HG02943 (cell line): Measurements from ENCODE around the gene IRF7.
"Not testable (repeated sequence)": the region's sequence is repeated elsewhere in the genome, so short reads cannot be mapped to it uniquely, and the experiment has no call there.

ENCODE experiments used
- ATAC-seq: cut with Tn5 transposase; IDR thresholded peaks from one replicate; pipeline ENCODE4 v1.9.1; 2021; ENCODE audit warnings: mild to moderate bottlenecking, low read depth, moderate library complexity; ENCODE audit not compliant: unreplicated experiment

IRF7 gene

GRCh38 chr11:615504-616319 is at the start of gene IRF7:
Gene IRF7, minus strand, starts transcription at chr11:615950. Its CDS starts 586 bp downstream, at chr11:615364.
- ATAC-seq, result peak; percentile 72

GRCh38 chr11:665062-665703 is 49.4 kb upstream of the IRF7 start:
- ATAC-seq, result no peak

- ATAC-seq, result no peak
Observed at GRCh38 chr11:662689-663274, 47.0 kb upstream of the IRF7 start.

GRCh38 chr11:660681-661444 is 45.1 kb upstream of the IRF7 start:
- ATAC-seq, result no peak

GRCh38 chr11:660281-660680 is 44.5 kb upstream of the IRF7 start:
- no peak for ATAC-seq

- no peak for ATAC-seq
Observed at GRCh38 chr11:659532-660085, 43.9 kb upstream of the IRF7 start.

- ATAC-seq, result no peak
Observed at GRCh38 chr11:657691-658126, 42.0 kb upstream of the IRF7 start.

GRCh38 chr11:656866-657265 is 41.1 kb upstream of the IRF7 start:
- ATAC-seq, result no peak

- no peak for ATAC-seq
Observed at GRCh38 chr11:656426-656825, 40.7 kb upstream of the IRF7 start.

- ATAC-seq, result no peak
Observed at GRCh38 chr11:655036-655726, 39.4 kb upstream of the IRF7 start.

- not testable (repeated sequence) for ATAC-seq
Observed at GRCh38 chr11:654444-654843, 38.7 kb upstream of the IRF7 start.

- no peak for ATAC-seq
Observed at GRCh38 chr11:653837-654236, 38.1 kb upstream of the IRF7 start.

GRCh38 chr11:653136-653535 is 37.4 kb upstream of the IRF7 start:
- not testable (repeated sequence) for ATAC-seq

GRCh38 chr11:650482-650881 is 34.7 kb upstream of the IRF7 start:
- ATAC-seq, result no peak

- ATAC-seq, result not testable (repeated sequence)
Observed at GRCh38 chr11:647672-648158, 32.0 kb upstream of the IRF7 start.

GRCh38 chr11:646214-646613 is 30.5 kb upstream of the IRF7 start:
- no peak for ATAC-seq

GRCh38 chr11:645536-645935 is 29.8 kb upstream of the IRF7 start:
- no peak for ATAC-seq

GRCh38 chr11:643849-644738 is 28.3 kb upstream of the IRF7 start:
- no peak for ATAC-seq

GRCh38 chr11:643366-643765 is 27.6 kb upstream of the IRF7 start:
- no peak for ATAC-seq
